Keratinocyte (primary cell): ENCODE results near the gene SNRNP35. TPM values are rescaled to one million over a fixed set of nuclear protein-coding genes. Genes with fewer than 3 reads are reported as not detected.

Experiments
- DNase-seq: peaks from one replicate; pipeline ENCODE4 v3.0.0-alpha.2; 2011; ENCODE audit warnings: low read depth, missing footprints, low spot score
- FAIRE-seq: peaks from 2 replicates; lab custom pipeline; 2011; peaks lifted over from hg19 to GRCh38; lab: Jason Lieb, UNC
- H2AFZ ChIP-seq: 2 replicates; pipeline ENCODE4 v1.6.0; 2012; ENCODE audit warnings: low read length, control low read depth, inconsistent platforms; ENCODE audit not compliant: control insufficient read depth
- H3K27ac ChIP-seq: 2 replicates; pipeline ENCODE4 v1.5.1; 2011; ENCODE audit warnings: low read length; ENCODE audit not compliant: control insufficient read depth, insufficient read depth
- H3K27me3 ChIP-seq: 3 replicates; pipeline ENCODE4 v1.6.0; 2011; ENCODE audit warnings: low read length; ENCODE audit not compliant: control insufficient read depth, insufficient read depth; ENCODE audit errors: extremely low read depth
- H3K36me3 ChIP-seq, 2 experiments: 2 replicates in 1 of 2; 3 replicates in 1 of 2; pipeline ENCODE4 v1.5.1; 2011; ENCODE audit warnings: low read length in 2 of 2, mild to moderate bottlenecking in 1 of 2; ENCODE audit not compliant: control insufficient read depth in 2 of 2, insufficient read depth in 2 of 2; ENCODE audit errors: extremely low read depth in 1 of 2
- H3K4me1 ChIP-seq: 3 replicates; pipeline ENCODE4 v1.5.1; 2011; ENCODE audit warnings: low read length; ENCODE audit not compliant: control insufficient read depth, insufficient read depth; ENCODE audit errors: extremely low read depth
- H3K4me2 ChIP-seq: 3 replicates; pipeline ENCODE4 v1.6.0; 2011; ENCODE audit warnings: low read depth, low read length; ENCODE audit not compliant: control insufficient read depth, insufficient read depth; ENCODE audit errors: extremely low read depth
- H3K4me3 ChIP-seq, 3 experiments: fragments of 200-600 bp in 1 of 3; sonication (generic) in 1 of 3; 2 replicates in 2 of 3; 3 replicates in 1 of 3; pipeline ENCODE4 v1.5.1; 2011 to 2016; ENCODE audit warnings: low read length in 3 of 3, mild to moderate bottlenecking in 3 of 3, control low read depth in 2 of 3, inconsistent platforms in 1 of 3, low read depth in 1 of 3, mixed read lengths in 1 of 3, mixed run types in 1 of 3, moderate library complexity in 1 of 3; ENCODE audit not compliant: control insufficient read depth in 2 of 3, insufficient read depth in 2 of 3; ENCODE audit errors: extremely low read depth in 1 of 3
- H3K79me2 ChIP-seq: 2 replicates; pipeline ENCODE4 v1.6.0; 2012; ENCODE audit warnings: low read length; ENCODE audit not compliant: control insufficient read depth, insufficient read depth
- H3K9ac ChIP-seq: 3 replicates; pipeline ENCODE4 v1.6.0; 2011; ENCODE audit warnings: low read length; ENCODE audit not compliant: control insufficient read depth, insufficient read depth; ENCODE audit errors: extremely low read depth
- H3K9me1 ChIP-seq: 3 replicates; pipeline ENCODE4 v1.6.0; 2011; ENCODE audit warnings: low read length; ENCODE audit not compliant: control insufficient read depth, insufficient read depth; ENCODE audit errors: extremely low read depth
- H3K9me3 ChIP-seq: 2 replicates; pipeline ENCODE4 v1.5.1; 2012; ENCODE audit warnings: low read depth, low read length; ENCODE audit not compliant: control insufficient read depth
- H4K20me1 ChIP-seq: 3 replicates; pipeline ENCODE4 v1.6.0; 2011; ENCODE audit warnings: low read length; ENCODE audit not compliant: control insufficient read depth, insufficient read depth; ENCODE audit errors: extremely low read depth
- CTCF ChIP-seq, 3 experiments: IDR thresholded peaks in 1 of 3; conservative IDR thresholded peaks in 1 of 3; optimal IDR thresholded peaks in 1 of 3; 2 replicates in 2 of 3; 3 replicates in 1 of 3; pipeline versions ENCODE3 to v1.5.1; 2011; ENCODE audit warnings: low read length in 3 of 3, mild to moderate bottlenecking in 3 of 3, moderate library complexity in 2 of 3, control low read depth in 1 of 3, inconsistent platforms in 1 of 3; ENCODE audit not compliant: insufficient read depth in 2 of 3; ENCODE audit errors: extremely low read depth in 1 of 3
- EZH2 ChIP-seq: IDR thresholded peaks from one replicate; pipeline ENCODE4 v1.6.1; 2012; ENCODE audit warnings: inconsistent platforms, mild to moderate bottlenecking, low read length, moderate library complexity
- dilution Hi-C: fragments of 300-500 bp; cut with MboI; formaldehyde crosslinking; loops from one replicate; pipeline ENCODE4 v1.7.0; 2020; ENCODE audit warnings: low sequenced_read_pairs; ENCODE audit not compliant: extremely low pct_ligation_motif_present
- polyA plus RNA-seq, 5 experiments: library from polyadenylated mRNA; depleted of rRNA in 3 of 5; stranded (reverse) in 3 of 5; stranded (forward) in 1 of 5; unstranded in 1 of 5; fragments of >200 nt; gene quantifications; 1 replicate in 1 of 5; 2 replicates in 3 of 5; 3 replicates in 1 of 5; pipeline versions ENCODE4 v1.2.1 to v1.2.3, GENCODE V29; 2011 to 2012; ENCODE audit warnings: missing spikeins in 2 of 5, low read depth in 1 of 5, low replicate concordance in 1 of 5

SNRNP35 gene
- polyA plus RNA-seq, 1 donor (not counting 4 experiments of a cell fraction or from before 2014, with no cell fraction given) = 15.2 TPM

DNA sequence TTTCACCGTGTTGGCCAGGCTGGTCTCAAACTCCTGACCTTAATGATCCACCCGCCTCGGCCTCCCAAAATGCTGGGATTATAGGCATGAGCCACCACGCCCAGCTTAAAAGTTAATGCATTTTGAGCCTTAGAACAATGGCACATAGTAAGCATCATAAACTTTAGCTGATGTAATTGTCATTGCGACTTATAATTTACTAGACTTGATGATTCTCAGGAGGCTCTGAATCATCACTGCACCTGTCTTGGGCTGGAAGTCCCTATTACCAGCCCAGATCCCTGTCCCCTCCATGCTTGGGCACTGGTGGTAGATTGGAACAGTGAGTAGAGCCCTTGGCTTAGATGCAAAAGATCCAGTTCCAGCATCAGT, 47.9 kb upstream of the SNRNP35 start:
- FAIRE-seq = no peak
- Histone ChIP-seq H3K36me3 (peaks cover under 1 to 5% of the 10 kb centered on the region in 2 experiments), H4K20me1 (no peaks in the 10 kb centered on the region), H3K9me1 (no peaks in the 10 kb centered on the region), H3K27ac (no peak overlapping the region), H3K4me2 (no peak overlapping the region), H3K4me3 (no peak overlapping the region), H3K4me1 (no peaks in the 10 kb centered on the region), H3K9me3 (no peaks in the 10 kb centered on the region), H3K27me3 (no peaks in the 10 kb centered on the region), H3K9ac (no peak overlapping the region), H2AFZ (no peak overlapping the region), H3K79me2 (no peaks in the 10 kb centered on the region)
- no peak for DNase-seq
- TF ChIP-seq CTCF (optimal IDR thresholded peaks at IDR 0.05 in 1 of 3, IDR thresholded peaks at IDR 0.05 in 1 of 3, conservative IDR thresholded peaks at IDR 0.05 in 1 of 3; ENCODE audit: extremely low read depth in 1 of 3, insufficient read depth in 2 of 3, low read length in 3 of 3) (no peak), EZH2 (no peak)
- dilution Hi-C loops = no loop called here

DNA sequence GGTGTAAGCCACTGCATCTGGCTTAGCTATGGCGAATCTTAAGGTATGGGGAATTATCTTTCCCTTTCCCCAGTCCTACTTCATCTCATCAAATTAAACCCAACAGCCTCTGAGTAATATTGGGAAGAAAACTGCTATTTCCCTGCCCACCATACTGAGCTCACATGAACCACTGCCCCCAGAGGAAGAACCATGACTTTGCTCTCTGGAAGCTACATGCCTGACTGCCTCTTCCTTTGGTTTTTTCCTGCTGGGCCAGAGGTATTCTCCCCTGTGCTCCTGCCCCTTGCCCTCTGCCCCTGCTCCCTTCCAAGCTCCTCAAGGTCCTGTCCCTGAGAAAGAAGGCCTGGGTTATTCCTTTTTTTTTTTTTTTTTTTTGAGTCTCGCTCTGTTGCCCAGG, 36.6 kb upstream of the SNRNP35 start:
- dilution Hi-C loops = no loop called here
- no peak overlapping the region for H2AFZ ChIP-seq
- H3K4me3 ChIP-seq = no peak overlapping the region
- H3K4me2 ChIP-seq = no peak overlapping the region
- H3K9me1 ChIP-seq = no peaks in the 10 kb centered on the region
- H3K9me3 ChIP-seq = no peaks in the 10 kb centered on the region
- no peak for TF ChIP-seq CTCF (optimal IDR thresholded peaks at IDR 0.05 in 1 of 3, IDR thresholded peaks at IDR 0.05 in 1 of 3, conservative IDR thresholded peaks at IDR 0.05 in 1 of 3; ENCODE audit: extremely low read depth in 1 of 3, insufficient read depth in 2 of 3, low read length in 3 of 3)
- no peak for TF ChIP-seq EZH2
- H3K79me2 ChIP-seq = no peaks in the 10 kb centered on the region
- no peaks in the 10 kb centered on the region for H3K27me3 ChIP-seq
- H3K9ac ChIP-seq = no peak overlapping the region
- H3K4me1 ChIP-seq = no peaks in the 10 kb centered on the region
- H4K20me1 ChIP-seq = no peaks in the 10 kb centered on the region
- no peak overlapping the region for H3K27ac ChIP-seq
- DNase-seq (no peak), FAIRE-seq (no peak)
- H3K36me3 ChIP-seq = peaks cover 3% of the 10 kb centered on the region in 2 experiments
